ENCODE measurements around the gene TMEM132E.

TMEM132E gene

DNA sequence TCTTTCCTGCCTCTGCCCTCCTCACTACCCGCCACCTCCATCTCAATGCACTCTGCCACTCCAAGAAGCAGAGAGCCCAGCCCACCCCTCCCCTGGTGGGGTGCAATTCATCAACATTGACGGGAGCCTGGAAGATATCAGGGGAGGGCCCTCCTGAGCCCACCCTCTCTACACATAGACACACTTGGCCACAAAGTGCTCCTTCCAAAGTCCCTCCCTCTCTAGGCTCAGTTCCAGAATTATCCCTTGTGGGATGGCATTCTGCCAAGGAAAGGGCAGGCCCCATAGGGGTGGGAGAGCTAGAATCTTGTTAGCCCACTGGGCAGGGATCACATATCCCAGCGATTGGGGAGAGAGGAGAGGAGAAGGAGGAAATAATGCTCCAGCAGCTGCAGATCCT, 66.2 kb downstream of the TMEM132E start:
- no peaks in the 10 kb centered on the region for H3K27me3 ChIP-seq (ENCODE audit: low read length)

DNA sequence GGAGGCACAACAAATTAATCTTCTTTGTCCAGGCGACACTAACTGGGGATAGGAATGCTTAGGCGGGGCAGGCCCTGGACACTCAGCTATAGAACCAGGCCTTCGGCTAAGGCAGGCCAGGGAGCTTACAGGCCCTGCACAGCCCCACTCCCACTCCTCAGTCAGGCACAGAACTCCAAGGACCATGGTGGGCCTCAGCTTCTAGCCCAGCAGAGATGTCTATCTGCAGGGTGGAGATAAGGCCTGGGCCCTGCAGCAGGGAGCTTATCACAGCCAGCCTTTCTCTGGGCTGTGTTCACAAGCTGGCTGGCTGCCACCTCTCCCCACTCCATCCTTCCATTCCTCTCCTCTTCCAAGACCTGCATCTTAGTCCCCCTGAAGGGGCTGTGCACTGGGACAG, 68.1 kb downstream of the TMEM132E start:
- Histone ChIP-seq H3K27me3 (ENCODE audit: low read length) (no peaks in the 10 kb centered on the region), H3K9me3 (ENCODE audit: insufficient read depth, low read length) (no peaks in the 10 kb centered on the region), H3K27ac (ENCODE audit: low read depth, low read length) (no peak overlapping the region), H3K9ac (ENCODE audit: low read length) (no peak overlapping the region), H3K4me3 (ENCODE audit: insufficient read depth, low read length, poor library complexity, severe bottlenecking) (no peak overlapping the region), H2AFZ (ENCODE audit: low read depth, low read length, severe bottlenecking) (no peak overlapping the region), H3K36me3 (ENCODE audit: low read length) (no peaks in the 10 kb centered on the region), H3K9me2 (replicated peaks; ENCODE audit: insufficient read depth, low read length) (no peaks in the 10 kb centered on the region), H4K20me1 (ENCODE audit: low read depth, low read length) (no peaks in the 10 kb centered on the region), H3K4me2 (ENCODE audit: low read depth, low read length, poor library complexity, severe bottlenecking) (no peak overlapping the region), H3K79me2 (ENCODE audit: insufficient read depth, low read length) (no peaks in the 10 kb centered on the region), H3F3A (ENCODE audit: insufficient read depth) (no peaks in the 10 kb centered on the region)
- TF ChIP-seq, protein P1, sequence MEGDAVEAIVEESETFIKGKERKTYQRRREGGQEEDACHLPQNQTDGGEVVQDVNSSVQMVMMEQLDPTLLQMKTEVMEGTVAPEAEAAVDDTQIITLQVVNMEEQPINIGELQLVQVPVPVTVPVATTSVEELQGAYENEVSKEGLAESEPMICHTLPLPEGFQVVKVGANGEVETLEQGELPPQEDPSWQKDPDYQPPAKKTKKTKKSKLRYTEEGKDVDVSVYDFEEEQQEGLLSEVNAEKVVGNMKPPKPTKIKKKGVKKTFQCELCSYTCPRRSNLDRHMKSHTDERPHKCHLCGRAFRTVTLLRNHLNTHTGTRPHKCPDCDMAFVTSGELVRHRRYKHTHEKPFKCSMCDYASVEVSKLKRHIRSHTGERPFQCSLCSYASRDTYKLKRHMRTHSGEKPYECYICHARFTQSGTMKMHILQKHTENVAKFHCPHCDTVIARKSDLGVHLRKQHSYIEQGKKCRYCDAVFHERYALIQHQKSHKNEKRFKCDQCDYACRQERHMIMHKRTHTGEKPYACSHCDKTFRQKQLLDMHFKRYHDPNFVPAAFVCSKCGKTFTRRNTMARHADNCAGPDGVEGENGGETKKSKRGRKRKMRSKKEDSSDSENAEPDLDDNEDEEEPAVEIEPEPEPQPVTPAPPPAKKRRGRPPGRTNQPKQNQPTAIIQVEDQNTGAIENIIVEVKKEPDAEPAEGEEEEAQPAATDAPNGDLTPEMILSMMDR (IDR thresholded peaks at IDR 0.05; ENCODE audit: insufficient read depth, low read length, poor library complexity, severe bottlenecking): no peak
- no peak for TF ChIP-seq EZH2phosphoT487 (conservative IDR thresholded peaks at IDR 0.05; ENCODE audit: low read length)

More for the DNA sequence above, 66.2 kb downstream of the TMEM132E start:
- no peaks in the 10 kb centered on the region for H3K9me2 ChIP-seq (replicated peaks; ENCODE audit: insufficient read depth, low read length)
- H3K36me3 ChIP-seq (ENCODE audit: low read length): no peaks in the 10 kb centered on the region
- H4K20me1 ChIP-seq (ENCODE audit: low read depth, low read length): no peaks in the 10 kb centered on the region
- H3K4me2 ChIP-seq (ENCODE audit: low read depth, low read length, poor library complexity, severe bottlenecking): no peak overlapping the region
- H3K27ac ChIP-seq (ENCODE audit: low read depth, low read length): no peak overlapping the region
- H3K9me3 ChIP-seq (ENCODE audit: insufficient read depth, low read length): no peaks in the 10 kb centered on the region
- no peak overlapping the region for H2AFZ ChIP-seq (ENCODE audit: low read depth, low read length, severe bottlenecking)
- no peaks in the 10 kb centered on the region for H3F3A ChIP-seq (ENCODE audit: insufficient read depth)
- TF ChIP-seq, protein P1 (IDR thresholded peaks at IDR 0.05; ENCODE audit: insufficient read depth, low read length, poor library complexity, severe bottlenecking): no peak
- TF ChIP-seq EZH2phosphoT487 (conservative IDR thresholded peaks at IDR 0.05; ENCODE audit: low read length): no peak
- no peak overlapping the region for H3K9ac ChIP-seq (ENCODE audit: low read length)
- no peak overlapping the region for H3K4me3 ChIP-seq (ENCODE audit: insufficient read depth, low read length, poor library complexity, severe bottlenecking)
- H3K79me2 ChIP-seq (ENCODE audit: insufficient read depth, low read length): no peaks in the 10 kb centered on the region

DNA sequence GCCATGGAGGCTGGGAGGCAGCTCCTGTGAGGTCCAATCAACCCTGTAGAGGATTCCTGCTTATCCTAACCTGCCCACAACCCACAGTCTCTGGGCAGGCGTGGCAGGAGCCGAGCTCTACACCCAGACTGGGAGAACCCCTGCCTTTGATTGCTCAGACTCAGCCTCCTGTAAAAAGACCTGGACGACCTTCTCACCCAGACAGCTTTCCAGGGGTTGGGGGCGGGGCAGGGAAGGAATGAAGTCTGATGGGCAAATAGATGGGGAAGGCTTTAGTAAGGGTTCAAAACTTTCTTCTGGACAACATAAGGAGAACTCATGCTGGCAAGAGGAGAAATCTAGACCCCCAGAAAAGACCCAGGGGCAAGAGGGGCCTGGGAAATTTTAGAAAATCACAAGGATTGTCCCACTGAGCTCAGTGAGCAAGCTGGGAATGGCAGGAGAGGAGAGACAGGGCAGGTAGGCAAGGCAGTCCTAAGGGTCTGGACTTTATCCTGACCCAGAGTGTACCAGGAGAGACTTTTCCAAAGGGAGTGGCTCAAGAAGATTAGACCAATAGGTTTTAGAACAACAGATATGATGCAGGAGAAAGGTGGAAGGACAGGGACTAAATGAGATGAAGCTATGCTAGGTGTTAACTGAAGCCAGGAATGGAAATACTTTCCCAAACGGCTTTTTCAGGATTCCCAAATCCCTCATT, 70.8 kb downstream of the TMEM132E start:
- no peaks in the 10 kb centered on the region for H3K9me3 ChIP-seq (ENCODE audit: insufficient read depth, low read length)
- no peaks in the 10 kb centered on the region for H3F3A ChIP-seq (ENCODE audit: insufficient read depth)
- no peak overlapping the region for H3K9ac ChIP-seq (ENCODE audit: low read length)
- TF ChIP-seq EZH2phosphoT487 (conservative IDR thresholded peaks at IDR 0.05; ENCODE audit: low read length): no peak
- TF ChIP-seq, protein P1 (IDR thresholded peaks at IDR 0.05; ENCODE audit: insufficient read depth, low read length, poor library complexity, severe bottlenecking): no peak
- no peak overlapping the region for H2AFZ ChIP-seq (ENCODE audit: low read depth, low read length, severe bottlenecking)
- H3K4me3 ChIP-seq (ENCODE audit: insufficient read depth, low read length, poor library complexity, severe bottlenecking): no peak overlapping the region
- no peaks in the 10 kb centered on the region for H3K9me2 ChIP-seq (replicated peaks; ENCODE audit: insufficient read depth, low read length)
- H3K79me2 ChIP-seq (ENCODE audit: insufficient read depth, low read length): no peaks in the 10 kb centered on the region
- H3K36me3 ChIP-seq (ENCODE audit: low read length): no peaks in the 10 kb centered on the region
- H3K27ac ChIP-seq (ENCODE audit: low read depth, low read length): no peak overlapping the region
- no peaks in the 10 kb centered on the region for H4K20me1 ChIP-seq (ENCODE audit: low read depth, low read length)
- H3K27me3 ChIP-seq (ENCODE audit: low read length): no peaks in the 10 kb centered on the region
- no peak overlapping the region for H3K4me2 ChIP-seq (ENCODE audit: low read depth, low read length, poor library complexity, severe bottlenecking)
